NB4 (cell line): ENCODE data around the gene TCHH.

Experiments
- CTCF ChIP-seq: IDR thresholded peaks from one replicate; pipeline ENCODE4 v1.5.1; 2012; ENCODE audit warnings: low read depth, low read length
- MAX ChIP-seq: IDR thresholded peaks from 2 replicates; pipeline ENCODE4 v1.6.1; 2011; ENCODE audit warnings: low read depth, low read length
- MYC ChIP-seq: IDR thresholded peaks from 2 replicates; pipeline ENCODE4 v1.6.1; 2011; ENCODE audit warnings: low read depth, low read length
- POLR2A ChIP-seq: IDR thresholded peaks from 2 replicates; pipeline ENCODE4 v1.6.1; 2011; ENCODE audit warnings: mild to moderate bottlenecking; ENCODE audit not compliant: insufficient read length; ENCODE audit errors: extremely low read depth

- TF ChIP-seq CTCF (no peak), POLR2A (no peak), MYC (no peak), MAX (no peak)
These were observed 5.3 kb downstream of the TCHH start for GRCh38 chr1:152109998-152110294.
